GM12878 (cell line): ENCODE data around the gene HERPUD2. TPM values are rescaled to one million over a fixed set of nuclear protein-coding genes. Genes with fewer than 3 reads are reported as not detected.

Source experiments
- HDGF ChIP-seq: fragments of 450-650 bp; IDR thresholded peaks from 2 replicates; pipeline ENCODE4 v1.6.1; 2016; ENCODE audit warnings: antibody characterized with exemption
- MEF2B ChIP-seq: fragments of 450-650 bp; IDR thresholded peaks from 2 replicates; pipeline ENCODE4 v1.6.1; 2018; ENCODE audit warnings: mild to moderate bottlenecking, moderate library complexity; ENCODE audit not compliant: partially characterized antibody, poor library complexity, severe bottlenecking
- MLLT1 ChIP-seq: fragments of 450-650 bp; IDR thresholded peaks from 2 replicates; pipeline ENCODE4 v1.6.1; 2016; ENCODE audit warnings: mild to moderate bottlenecking
- MTA3 ChIP-seq: IDR thresholded peaks from 2 replicates; pipeline ENCODE4 v1.6.1; 2012; ENCODE audit warnings: low read length, inconsistent platforms, borderline replicate concordance
- RAD21 ChIP-seq: IDR thresholded peaks from 2 replicates; pipeline ENCODE4 v1.6.1; 2011; ENCODE audit warnings: mild to moderate bottlenecking, low read depth, low read length, moderate library complexity; ENCODE audit not compliant: insufficient read depth
- RELA ChIP-seq: fragments of 450-650 bp; IDR thresholded peaks from 2 replicates; pipeline ENCODE4 v1.8.0; 2014; ENCODE audit warnings: borderline replicate concordance; ENCODE audit not compliant: partially characterized antibody
- RUNX3 ChIP-seq: IDR thresholded peaks from 2 replicates; pipeline ENCODE4 v1.6.1; 2012; ENCODE audit warnings: low read length, inconsistent platforms
- SPI1 ChIP-seq: IDR thresholded peaks from 2 replicates; pipeline ENCODE4 v1.6.1; 2011; ENCODE audit warnings: low read depth, mild to moderate bottlenecking, low read length, moderate library complexity, borderline replicate concordance; ENCODE audit not compliant: insufficient read depth
- WRNIP1 ChIP-seq: IDR thresholded peaks from 2 replicates; pipeline ENCODE4 v1.6.1; 2011; ENCODE audit warnings: low read depth, low read length, improper control_type of control experiment, borderline replicate concordance
- ZBTB4 ChIP-seq: fragments of 450-650 bp; formaldehyde crosslinking; IDR thresholded peaks from 2 replicates; pipeline ENCODE4 v1.4.0; 2022; ENCODE audit warnings: mild to moderate bottlenecking, moderate library complexity
- polyA plus RNA-seq, 11 experiments: library from polyadenylated mRNA; depleted of rRNA in 4 of 11; unstranded in 6 of 11; stranded (reverse) in 5 of 11; fragments of >200 nt; fragmentation: Nextera tagmentation in 4 of 11; fragmentation: Illumina TruSeq in 1 of 11; extraction: Ambion mirVana in 4 of 11; extraction: Trizol in 1 of 11; gene quantifications; 1 replicate in 1 of 11; 2 replicates in 10 of 11; pipeline versions ENCODE4 v1.2.1 to v1.2.3, GENCODE V29; 2011 to 2016; ENCODE audit warnings: inconsistent platforms in 2 of 11, missing spikeins in 2 of 11, low read depth in 1 of 11
- total RNA-seq, 4 experiments: library from RNA; depleted of rRNA in 3 of 4; stranded (reverse); fragments of >200 nt in 3 of 4; fragmentation: Illumina TruSeq in 1 of 4; extraction: Trizol in 1 of 4; gene quantifications; 2 replicates each; pipeline versions ENCODE4 v1.2.1 to v1.2.3, GENCODE V29; 2013 to 2021
- TF ChIP-seq, protein P1 (sequence below): fragments of 450-650 bp; formaldehyde crosslinking; IDR thresholded peaks from 2 replicates; pipeline ENCODE4 v1.5.0; 2022; ENCODE audit warnings: mild to moderate bottlenecking, missing genetic modification characterization

Gene HERPUD2
- total and polyA plus RNA-seq, 10 of the 15 experiments (the other 5 are each of a cell fraction or from before 2014, with no cell fraction given) = 4.7 to 69.6 (median 13.9) TPM

GRCh38 chr7:35729061-35729783 is 34.3 kb upstream of the HERPUD2 start (continued):
- TF ChIP-seq, protein P1, sequence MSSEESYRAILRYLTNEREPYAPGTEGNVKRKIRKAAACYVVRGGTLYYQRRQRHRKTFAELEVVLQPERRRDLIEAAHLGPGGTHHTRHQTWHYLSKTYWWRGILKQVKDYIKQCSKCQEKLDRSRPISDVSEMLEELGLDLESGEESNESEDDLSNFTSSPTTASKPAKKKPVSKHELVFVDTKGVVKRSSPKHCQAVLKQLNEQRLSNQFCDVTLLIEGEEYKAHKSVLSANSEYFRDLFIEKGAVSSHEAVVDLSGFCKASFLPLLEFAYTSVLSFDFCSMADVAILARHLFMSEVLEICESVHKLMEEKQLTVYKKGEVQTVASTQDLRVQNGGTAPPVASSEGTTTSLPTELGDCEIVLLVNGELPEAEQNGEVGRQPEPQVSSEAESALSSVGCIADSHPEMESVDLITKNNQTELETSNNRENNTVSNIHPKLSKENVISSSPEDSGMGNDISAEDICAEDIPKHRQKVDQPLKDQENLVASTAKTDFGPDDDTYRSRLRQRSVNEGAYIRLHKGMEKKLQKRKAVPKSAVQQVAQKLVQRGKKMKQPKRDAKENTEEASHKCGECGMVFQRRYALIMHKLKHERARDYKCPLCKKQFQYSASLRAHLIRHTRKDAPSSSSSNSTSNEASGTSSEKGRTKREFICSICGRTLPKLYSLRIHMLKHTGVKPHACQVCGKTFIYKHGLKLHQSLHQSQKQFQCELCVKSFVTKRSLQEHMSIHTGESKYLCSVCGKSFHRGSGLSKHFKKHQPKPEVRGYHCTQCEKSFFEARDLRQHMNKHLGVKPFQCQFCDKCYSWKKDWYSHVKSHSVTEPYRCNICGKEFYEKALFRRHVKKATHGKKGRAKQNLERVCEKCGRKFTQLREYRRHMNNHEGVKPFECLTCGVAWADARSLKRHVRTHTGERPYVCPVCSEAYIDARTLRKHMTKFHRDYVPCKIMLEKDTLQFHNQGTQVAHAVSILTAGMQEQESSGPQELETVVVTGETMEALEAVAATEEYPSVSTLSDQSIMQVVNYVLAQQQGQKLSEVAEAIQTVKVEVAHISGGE = no peak
- TF ChIP-seq MTA3 (no peak), MLLT1 (peak; percentile 87), RUNX3 (no peak), SPI1 (peak; percentile 98), RAD21 (no peak; the same call in none of the 2 replicates), MEF2B (peak; percentile 82), ZBTB4 (CRISPR knock-in tag) (no peak), WRNIP1 (no peak; the same call in 1 of the 2 replicates), RELA (no peak), HDGF (no peak)
